HepG2 (cell line): ENCODE data around the gene TOB2. TPM values are rescaled to one million over a fixed set of nuclear protein-coding genes. Genes with fewer than 3 reads are reported as not detected.

Source experiments
- FOXJ3 ChIP-seq: sonication (generic); formaldehyde crosslinking; IDR thresholded peaks from 2 replicates; pipeline ENCODE4 v1.4.0; 2020; ENCODE audit warnings: missing genetic modification reagents, mild to moderate bottlenecking, borderline replicate concordance
- KLF15 ChIP-seq: sonication (generic); formaldehyde crosslinking; IDR thresholded peaks from 2 replicates; pipeline ENCODE4 v1.8.1; 2023; ENCODE audit warnings: borderline replicate concordance, mild to moderate bottlenecking, inconsistent platforms, missing genetic modification reagents, mixed read lengths
- NCOA2 ChIP-seq: sonication (generic); formaldehyde crosslinking; IDR thresholded peaks from 2 replicates; pipeline ENCODE4 v1.8.0; 2022; ENCODE audit warnings: inconsistent platforms
- NFKB2 ChIP-seq: sonication (generic); formaldehyde crosslinking; IDR thresholded peaks from 2 replicates; pipeline ENCODE4 v1.4.0; 2020; ENCODE audit warnings: missing genetic modification reagents, borderline replicate concordance
- PAXIP1 ChIP-seq: sonication (generic); formaldehyde crosslinking; conservative IDR thresholded peaks from 2 replicates; pipeline ENCODE4 v1.4.0; 2020; ENCODE audit warnings: mild to moderate bottlenecking, missing genetic modification reagents, moderate library complexity
- PHB2 ChIP-seq: fragments of 450-650 bp; IDR thresholded peaks from 2 replicates; pipeline ENCODE4 v1.6.1; 2018; ENCODE audit not compliant: partially characterized antibody
- SAP130 ChIP-seq: IDR thresholded peaks from 2 replicates; pipeline ENCODE4 v1.6.1; 2016; ENCODE audit warnings: low read depth
- SRSF9 ChIP-seq: fragments of 200-400 bp; formaldehyde crosslinking; IDR thresholded peaks from 2 replicates; pipeline ENCODE4 v1.6.1; 2018; ENCODE audit warnings: borderline replicate concordance, mild to moderate bottlenecking, low read depth, low read length; ENCODE audit not compliant: insufficient read depth, poor library complexity, severe bottlenecking
- TCF7L2 ChIP-seq: IDR thresholded peaks from 2 replicates; pipeline ENCODE4 v1.6.1; 2011; ENCODE audit warnings: mild to moderate bottlenecking, low read depth, low read length, moderate library complexity
- TEAD3 ChIP-seq: optimal IDR thresholded peaks from 2 replicates; pipeline ENCODE3; 2016; ENCODE audit warnings: borderline replicate concordance
- THAP7 ChIP-seq: sonication (generic); formaldehyde crosslinking; IDR thresholded peaks from 2 replicates; pipeline ENCODE4 v1.8.1; 2023; ENCODE audit warnings: mild to moderate bottlenecking, missing genetic modification reagents
- YEATS2 ChIP-seq: sonication (generic); formaldehyde crosslinking; IDR thresholded peaks from 2 replicates; pipeline ENCODE4 v1.4.0; 2020; ENCODE audit warnings: missing genetic modification reagents, borderline replicate concordance
- ZBTB7B ChIP-seq: sonication (generic); formaldehyde crosslinking; IDR thresholded peaks from 2 replicates; pipeline ENCODE4 v1.4.0; 2020; ENCODE audit warnings: missing genetic modification reagents
- ZNF777 ChIP-seq: sonication (generic); formaldehyde crosslinking; IDR thresholded peaks from 2 replicates; pipeline ENCODE4 v1.4.0; 2020; ENCODE audit warnings: missing genetic modification reagents
- ZNF790 ChIP-seq: sonication (generic); formaldehyde crosslinking; IDR thresholded peaks from 2 replicates; pipeline ENCODE4 v1.8.0; 2022; ENCODE audit warnings: missing genetic modification reagents, mild to moderate bottlenecking, borderline replicate concordance
- polyA plus RNA-seq, 8 experiments: library from polyadenylated mRNA; depleted of rRNA in 3 of 8; stranded (reverse) in 7 of 8; unstranded in 1 of 8; fragments of >200 nt; fragmentation: Illumina TruSeq in 4 of 8; extraction: Trizol in 4 of 8; gene quantifications; 2 replicates each; pipeline versions ENCODE4 v1.2.1 to v1.2.3, GENCODE V29; 2011 to 2016; ENCODE audit warnings: low read depth in 4 of 8, missing spikeins in 1 of 8, mixed read lengths in 1 of 8; ENCODE audit not compliant: insufficient read depth in 1 of 8
- total RNA-seq, 5 experiments: library from RNA; depleted of rRNA; stranded (reverse); fragments of >200 nt; fragmentation: Illumina TruSeq; extraction: Trizol; gene quantifications; 2 replicates each; pipeline ENCODE4 v1.2.3, GENCODE V29; 2016; ENCODE audit warnings: low read depth in 1 of 5
- TF ChIP-seq, protein P1 (sequence below): sonication (generic); formaldehyde crosslinking; IDR thresholded peaks from 2 replicates; pipeline ENCODE4 v1.4.0; 2020; ENCODE audit warnings: missing genetic modification reagents, mild to moderate bottlenecking, borderline replicate concordance
- TF ChIP-seq, protein P2 (sequence below): sonication (generic); formaldehyde crosslinking; IDR thresholded peaks from 2 replicates; pipeline ENCODE4 v1.4.0; 2020; ENCODE audit warnings: missing genetic modification reagents
- TF ChIP-seq, protein P3 (sequence below): fragments of 450-650 bp; IDR thresholded peaks from 2 replicates; pipeline ENCODE4 v1.6.1; 2017

The TOB2 gene
- total and polyA plus RNA-seq, 2 of the 13 experiments (the other 11 are each of a cell fraction or from before 2014, with no cell fraction given): 12.2 to 13.7 TPM

DNA sequence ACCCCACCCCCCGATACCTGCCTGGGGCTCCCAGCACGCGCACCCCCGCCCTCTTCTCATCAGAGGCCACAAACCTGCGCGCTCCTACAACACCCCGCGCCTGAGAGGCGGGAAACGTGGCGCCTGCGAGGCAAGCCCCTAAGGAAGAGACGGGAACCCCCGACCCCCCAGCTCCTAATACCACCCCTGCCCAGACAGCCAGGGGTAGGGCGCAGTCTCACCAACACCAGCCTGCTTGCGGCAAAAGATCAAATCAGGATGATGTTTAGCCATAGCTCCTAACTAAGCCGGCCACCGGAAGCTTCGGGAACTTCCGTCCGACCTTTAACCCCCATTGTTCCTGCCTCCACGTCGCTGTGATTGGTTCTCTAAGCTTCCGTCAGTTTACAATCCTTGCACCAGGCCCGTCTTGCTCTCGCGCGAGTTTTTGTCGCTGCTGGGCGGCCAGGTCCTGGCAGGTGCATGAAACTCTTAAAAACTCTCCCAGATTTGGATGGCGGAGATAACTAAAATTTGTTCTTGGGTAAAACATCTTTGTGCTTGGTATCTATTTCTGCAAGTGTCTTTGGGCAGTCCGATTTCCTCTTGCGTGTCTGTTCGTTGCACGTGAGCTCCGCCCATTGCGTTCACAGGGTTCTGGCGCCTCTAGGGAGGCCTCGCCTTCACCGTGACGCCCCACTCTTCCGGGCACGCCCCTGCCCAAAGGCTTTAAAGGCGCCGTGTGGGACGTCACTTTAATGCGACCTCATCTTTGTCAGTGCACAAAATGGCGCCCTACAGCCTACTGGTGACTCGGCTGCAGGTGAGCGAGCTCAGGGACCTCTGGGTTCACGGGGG lies 22.0 kb upstream of the TOB2 start, which contains the start of the genes ACO2 and PHF5A (continued):
- TF ChIP-seq, protein P1, sequence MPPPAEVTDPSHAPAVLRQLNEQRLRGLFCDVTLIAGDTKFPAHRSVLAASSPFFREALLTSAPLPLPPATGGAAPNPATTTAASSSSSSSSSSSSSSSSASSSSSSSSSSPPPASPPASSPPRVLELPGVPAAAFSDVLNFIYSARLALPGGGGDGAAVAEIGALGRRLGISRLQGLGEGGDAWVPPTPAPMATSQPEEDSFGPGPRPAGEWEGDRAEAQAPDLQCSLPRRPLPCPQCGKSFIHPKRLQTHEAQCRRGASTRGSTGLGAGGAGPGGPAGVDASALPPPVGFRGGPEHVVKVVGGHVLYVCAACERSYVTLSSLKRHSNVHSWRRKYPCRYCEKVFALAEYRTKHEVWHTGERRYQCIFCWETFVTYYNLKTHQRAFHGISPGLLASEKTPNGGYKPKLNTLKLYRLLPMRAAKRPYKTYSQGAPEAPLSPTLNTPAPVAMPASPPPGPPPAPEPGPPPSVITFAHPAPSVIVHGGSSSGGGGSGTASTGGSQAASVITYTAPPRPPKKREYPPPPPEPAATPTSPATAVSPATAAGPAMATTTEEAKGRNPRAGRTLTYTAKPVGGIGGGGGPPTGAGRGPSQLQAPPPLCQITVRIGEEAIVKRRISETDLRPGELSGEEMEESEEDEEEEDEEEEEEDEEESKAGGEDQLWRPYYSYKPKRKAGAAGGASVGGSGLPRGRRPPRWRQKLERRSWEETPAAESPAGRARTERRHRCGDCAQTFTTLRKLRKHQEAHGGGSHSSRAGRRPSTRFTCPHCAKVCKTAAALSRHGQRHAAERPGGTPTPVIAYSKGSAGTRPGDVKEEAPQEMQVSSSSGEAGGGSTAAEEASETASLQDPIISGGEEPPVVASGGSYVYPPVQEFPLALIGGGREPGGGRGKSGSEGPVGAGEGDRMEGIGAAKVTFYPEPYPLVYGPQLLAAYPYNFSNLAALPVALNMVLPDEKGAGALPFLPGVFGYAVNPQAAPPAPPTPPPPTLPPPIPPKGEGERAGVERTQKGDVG: 0 out of 2 replicates have a peak, but pooled peaks have one; percentile 48
- TF ChIP-seq, protein P2, sequence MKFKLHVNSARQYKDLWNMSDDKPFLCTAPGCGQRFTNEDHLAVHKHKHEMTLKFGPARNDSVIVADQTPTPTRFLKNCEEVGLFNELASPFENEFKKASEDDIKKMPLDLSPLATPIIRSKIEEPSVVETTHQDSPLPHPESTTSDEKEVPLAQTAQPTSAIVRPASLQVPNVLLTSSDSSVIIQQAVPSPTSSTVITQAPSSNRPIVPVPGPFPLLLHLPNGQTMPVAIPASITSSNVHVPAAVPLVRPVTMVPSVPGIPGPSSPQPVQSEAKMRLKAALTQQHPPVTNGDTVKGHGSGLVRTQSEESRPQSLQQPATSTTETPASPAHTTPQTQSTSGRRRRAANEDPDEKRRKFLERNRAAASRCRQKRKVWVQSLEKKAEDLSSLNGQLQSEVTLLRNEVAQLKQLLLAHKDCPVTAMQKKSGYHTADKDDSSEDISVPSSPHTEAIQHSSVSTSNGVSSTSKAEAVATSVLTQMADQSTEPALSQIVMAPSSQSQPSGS (CRISPR knock-in tag): peak; percentile 14
- TF ChIP-seq NCOA2 (CRISPR knock-in tag): peak; percentile 15; the same call in 1 of the 2 replicates
- no peak for TF ChIP-seq SRSF9
- no peak for TF ChIP-seq THAP7 (CRISPR knock-in tag)
- TF ChIP-seq ZNF790: no peak
- peak; percentile 47; the same call in 1 of the 2 replicates for TF ChIP-seq FOXJ3
- TF ChIP-seq YEATS2 (CRISPR knock-in tag): peak; percentile 82; the same call in 1 of the 2 replicates
- peak; percentile 93 for TF ChIP-seq SAP130 (CRISPR knock-in tag)
- TF ChIP-seq TEAD3: peak; percentile 75
- TF ChIP-seq PAXIP1 (CRISPR knock-in tag): peak; percentile 64
- TF ChIP-seq, protein P3, sequence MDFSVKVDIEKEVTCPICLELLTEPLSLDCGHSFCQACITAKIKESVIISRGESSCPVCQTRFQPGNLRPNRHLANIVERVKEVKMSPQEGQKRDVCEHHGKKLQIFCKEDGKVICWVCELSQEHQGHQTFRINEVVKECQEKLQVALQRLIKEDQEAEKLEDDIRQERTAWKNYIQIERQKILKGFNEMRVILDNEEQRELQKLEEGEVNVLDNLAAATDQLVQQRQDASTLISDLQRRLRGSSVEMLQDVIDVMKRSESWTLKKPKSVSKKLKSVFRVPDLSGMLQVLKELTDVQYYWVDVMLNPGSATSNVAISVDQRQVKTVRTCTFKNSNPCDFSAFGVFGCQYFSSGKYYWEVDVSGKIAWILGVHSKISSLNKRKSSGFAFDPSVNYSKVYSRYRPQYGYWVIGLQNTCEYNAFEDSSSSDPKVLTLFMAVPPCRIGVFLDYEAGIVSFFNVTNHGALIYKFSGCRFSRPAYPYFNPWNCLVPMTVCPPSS: no peak
- TF ChIP-seq ZNF777 (CRISPR knock-in tag): no peak
- TF ChIP-seq ZBTB7B (CRISPR knock-in tag): no peak
- no peak for TF ChIP-seq TCF7L2
- TF ChIP-seq KLF15 (CRISPR knock-in tag): no peak; the same call in 1 of the 2 replicates
- peak; percentile 53; the same call in 1 of the 2 replicates for TF ChIP-seq NFKB2 (CRISPR knock-in tag)
- TF ChIP-seq PHB2: no peak
